BLaER1 treated with 17β-estradiol and CSF1 and Interleukin-3, amounts not matched to agents 10 nM and 100 nM (cell line): ENCODE results near the gene NLGN3.
"Not testable (repeated sequence)": the region's sequence is repeated elsewhere in the genome, so short reads cannot be mapped to it uniquely, and the experiment has no call there.

Source experiments
- H3K27ac ChIP-seq, 11 experiments: shearing (Covaris generic); formaldehyde crosslinking; 2 replicates each; pipeline ENCODE4 v1.8.1; 2022
- H3K27me3 ChIP-seq, 11 experiments: shearing (Covaris generic); formaldehyde crosslinking; 2 replicates each; pipeline ENCODE4 v1.8.1; 2022
- H3K36me3 ChIP-seq, 11 experiments: shearing (Covaris generic); formaldehyde crosslinking; 2 replicates each; pipeline ENCODE4 v1.8.1; 2022
- H3K4me1 ChIP-seq, 10 experiments: shearing (Covaris generic); formaldehyde crosslinking; 2 replicates each; pipeline ENCODE4 v1.8.1; 2022
- H3K4me2 ChIP-seq, 11 experiments: shearing (Covaris generic); formaldehyde crosslinking; 2 replicates each; pipeline ENCODE4 v1.8.1; 2022
- H3K4me3 ChIP-seq, 10 experiments: shearing (Covaris generic); formaldehyde crosslinking; 2 replicates each; pipeline ENCODE4 v1.8.1; 2022
- H3K9ac ChIP-seq, 11 experiments: shearing (Covaris generic); formaldehyde crosslinking; 2 replicates each; pipeline ENCODE4 v1.8.1; 2022
- H3K9me3 ChIP-seq, 11 experiments: shearing (Covaris generic); formaldehyde crosslinking; replicated peaks in 1 of 11; 2 replicates each; pipeline ENCODE4 v1.8.1; 2022
- H4K20me1 ChIP-seq, 11 experiments: shearing (Covaris generic); formaldehyde crosslinking; 2 replicates each; pipeline ENCODE4 v1.8.1; 2022
- Cebpa-rat ChIP-seq, 11 experiments: shearing (Covaris generic); IDR thresholded peaks; 2 replicates each; pipeline ENCODE4 v1.8.1; 2022

Gene NLGN3

GRCh38 chrX:71178908-71179307 lies 34.3 kb downstream of the NLGN3 start:
- peaks cover 0 to 12% (median 0%) of the 10 kb centered on the region in 11 experiments; a peak in 1 of 22 replicates for H3K36me3 ChIP-seq
- peaks cover 9 to 31% (median 21%) of the 10 kb centered on the region in 10 experiments; a peak in 19 of 20 replicates for H3K4me1 ChIP-seq
- H3K27ac ChIP-seq, result no peak overlapping the region
- peaks cover 0 to 6% (median 0%) of the 10 kb centered on the region in 11 experiments; a peak in 4 of 22 replicates for H4K20me1 ChIP-seq
- H3K4me3 ChIP-seq, result no peak overlapping the region
- H3K27me3 ChIP-seq, result peaks cover 58 to 96% (median 92%) of the 10 kb centered on the region in 11 experiments
- H3K9ac ChIP-seq, result no peak overlapping the region
- H3K4me2 ChIP-seq, result no peak overlapping the region
- H3K9me3 ChIP-seq, result no peaks in the 10 kb centered on the region
- no peak for TF ChIP-seq Cebpa-rat (IDR thresholded peaks at IDR 0.05)

- H3K9me3 ChIP-seq, H4K20me1 ChIP-seq: not testable (repeated sequence)
- H3K4me2 ChIP-seq, result peak overlapping the region; percentile 38 to 81 (median 61); a peak in 21 of 22 replicates
- H3K9ac ChIP-seq, result peak overlapping the region in 10 of 11 experiments; percentile 75 to 87 (median 82); a peak in 10 of 22 replicates
- peaks cover 9 to 31% (median 21%) of the 10 kb centered on the region in 10 experiments; a peak in 19 of 20 replicates for H3K4me1 ChIP-seq
- H3K27me3 ChIP-seq, result peaks cover 47 to 94% (median 87%) of the 10 kb centered on the region in 11 experiments
- peak overlapping the region in 1 of 10 experiments; percentile 51; a peak in 1 of 20 replicates for H3K4me3 ChIP-seq
- peaks cover 0 to 12% (median 0%) of the 10 kb centered on the region in 11 experiments; a peak in 2 of 22 replicates for H3K36me3 ChIP-seq
- peak overlapping the region in 10 of 11 experiments; percentile 86 to 94 (median 90); a peak in 19 of 22 replicates for H3K27ac ChIP-seq
These were observed 36.1 kb downstream of the NLGN3 start for GRCh38 chrX:71180579-71181265.

- Histone ChIP-seq H3K9ac (peak overlapping the region; percentile 75 to 87 (median 83)), H3K36me3 (peaks cover 0 to 12% (median 0%) of the 10 kb centered on the region in 11 experiments; a peak in 2 of 22 replicates), H3K9me3 (no peaks in the 10 kb centered on the region), H3K27me3 (peaks cover 46 to 94% (median 82%) of the 10 kb centered on the region in 11 experiments), H3K4me2 (peak overlapping the region; percentile 38 to 81 (median 61)), H3K4me1 (peaks cover 9 to 31% (median 21%) of the 10 kb centered on the region in 10 experiments; a peak in 19 of 20 replicates), H3K27ac (peak overlapping the region; percentile 86 to 94 (median 90)), H3K4me3 (peak overlapping the region; percentile 41 to 63 (median 46); a peak in 19 of 20 replicates), H4K20me1 (peaks cover 0 to 6% (median 0%) of the 10 kb centered on the region in 11 experiments; a peak in 5 of 22 replicates)
- no peak for TF ChIP-seq Cebpa-rat (IDR thresholded peaks at IDR 0.05)
These were observed 36.9 kb downstream of the NLGN3 start for GRCh38 chrX:71181558-71181909.

- TF ChIP-seq Cebpa-rat (IDR thresholded peaks at IDR 0.05), result peak in 6 of 11 experiments; percentile 25 to 80 (median 42); a peak in 6 of 22 replicates
- peaks cover 0 to 9% (median 0%) of the 10 kb centered on the region in 11 experiments; a peak in 2 of 22 replicates for H3K36me3 ChIP-seq
- peak overlapping the region; percentile 62 to 85 (median 74) for H3K4me2 ChIP-seq
These were observed 37.5 kb downstream of the NLGN3 start for GRCh38 chrX:71181910-71182799.

GRCh38 chrX:71182871-71183270 lies 38.2 kb downstream of the NLGN3 start:
- no peak for TF ChIP-seq Cebpa-rat (IDR thresholded peaks at IDR 0.05)
- H3K27ac ChIP-seq, result peak overlapping the region; percentile 86 to 94 (median 90); a peak in 21 of 22 replicates
- H3K4me1 ChIP-seq, result peaks cover 9 to 31% (median 21%) of the 10 kb centered on the region in 10 experiments; a peak in 19 of 20 replicates
- H3K4me2 ChIP-seq, result peak overlapping the region; percentile 62 to 85 (median 73)
- peak overlapping the region; percentile 75 to 87 (median 83); a peak in 20 of 22 replicates for H3K9ac ChIP-seq
- peaks cover 0 to 3% (median 0%) of the 10 kb centered on the region in 11 experiments; a peak in 1 of 22 replicates for H3K36me3 ChIP-seq
- H3K4me3 ChIP-seq, result peak overlapping the region in 9 of 10 experiments; percentile 33 to 50 (median 43); a peak in 14 of 20 replicates
- peaks cover 0 to 4% (median 0%) of the 10 kb centered on the region in 11 experiments; a peak in 5 of 22 replicates for H4K20me1 ChIP-seq
- H3K9me3 ChIP-seq, result no peaks in the 10 kb centered on the region
- H3K27me3 ChIP-seq, result peaks cover 44 to 90% (median 78%) of the 10 kb centered on the region in 11 experiments

More at GRCh38 chrX:71181910-71182799, 37.5 kb downstream of the NLGN3 start:
- H3K27me3 ChIP-seq, result peaks cover 51 to 94% (median 82%) of the 10 kb centered on the region in 11 experiments
- peak overlapping the region; percentile 41 to 63 (median 47) for H3K4me3 ChIP-seq
- H3K27ac ChIP-seq, result peak overlapping the region; percentile 86 to 94 (median 90)
- no peaks in the 10 kb centered on the region for H3K9me3 ChIP-seq
- H4K20me1 ChIP-seq, result peaks cover 0 to 6% (median 0%) of the 10 kb centered on the region in 11 experiments; a peak in 5 of 22 replicates
- H3K4me1 ChIP-seq, result peaks cover 9 to 31% (median 21%) of the 10 kb centered on the region in 10 experiments; a peak in 19 of 20 replicates
- peak overlapping the region; percentile 75 to 87 (median 83) for H3K9ac ChIP-seq

GRCh38 chrX:71183341-71183740 lies 38.7 kb downstream of the NLGN3 start:
- no peaks in the 10 kb centered on the region for H3K9me3 ChIP-seq
- H3K4me2 ChIP-seq, result peak overlapping the region in 10 of 11 experiments; percentile 62 to 85 (median 72); a peak in 9 of 22 replicates
- peaks cover 0 to 4% (median 0%) of the 10 kb centered on the region in 11 experiments; a peak in 5 of 22 replicates for H4K20me1 ChIP-seq
- no peak overlapping the region for H3K4me3 ChIP-seq
- TF ChIP-seq Cebpa-rat (IDR thresholded peaks at IDR 0.05), result no peak
- no peak overlapping the region for H3K9ac ChIP-seq
- no peak overlapping the region; a peak in 2 of 22 replicates for H3K27ac ChIP-seq
- H3K36me3 ChIP-seq, result peaks cover 0 to 3% (median 0%) of the 10 kb centered on the region in 11 experiments; a peak in 1 of 22 replicates
- H3K4me1 ChIP-seq, result peaks cover 9 to 31% (median 21%) of the 10 kb centered on the region in 10 experiments; a peak in 19 of 20 replicates
- H3K27me3 ChIP-seq, result peaks cover 40 to 90% (median 73%) of the 10 kb centered on the region in 11 experiments

GRCh38 chrX:71184092-71184491 lies 39.5 kb downstream of the NLGN3 start:
- H3K4me1 ChIP-seq, result peaks cover 9 to 31% (median 21%) of the 10 kb centered on the region in 10 experiments; a peak in 19 of 20 replicates
- TF ChIP-seq Cebpa-rat (IDR thresholded peaks at IDR 0.05), result no peak
- no peaks in the 10 kb centered on the region for H3K9me3 ChIP-seq
- peaks cover 0 to 3% (median 0%) of the 10 kb centered on the region in 11 experiments; a peak in 1 of 22 replicates for H3K36me3 ChIP-seq
- H3K4me2 ChIP-seq, result no peak overlapping the region
- no peak overlapping the region for H3K9ac ChIP-seq
- no peak overlapping the region for H3K27ac ChIP-seq
- peaks cover 0 to 4% (median 0%) of the 10 kb centered on the region in 11 experiments; a peak in 5 of 22 replicates for H4K20me1 ChIP-seq
- peaks cover 39 to 93% (median 71%) of the 10 kb centered on the region in 11 experiments for H3K27me3 ChIP-seq
- no peak overlapping the region for H3K4me3 ChIP-seq
